Breast epithelium (tissue), 4 donors: ENCODE results near the gene CTNNA3. TPM values are rescaled to one million over a fixed set of nuclear protein-coding genes. Genes with fewer than 3 reads are reported as not detected.

Experiments used
- DNase-seq, 2 donors: peaks; one replicate each; pipeline ENCODE4 v3.0.0-alpha.2; 2019; ENCODE audit warnings: low spot score in 2 of 2
- H3K27ac ChIP-seq, 2 donors: fragments of 200-600 bp; sonication (generic) in 1 of 2; one replicate each; pipeline ENCODE4 v1.5.1; 2016 to 2019; ENCODE audit warnings: mild to moderate bottlenecking in 1 of 2
- H3K27me3 ChIP-seq, 2 donors: fragments of 200-600 bp; sonication (generic) in 1 of 2; one replicate each; pipeline versions ENCODE4 v1.5.1 to v1.6.0; 2017 to 2019; ENCODE audit warnings: control low read depth in 1 of 2, mild to moderate bottlenecking in 1 of 2
- H3K36me3 ChIP-seq: fragments of 200-600 bp; one replicate; pipeline ENCODE4 v1.5.1; 2019
- H3K4me1 ChIP-seq, 2 donors: fragments of 200-600 bp; sonication (generic); one replicate each; pipeline ENCODE4 v1.5.1; 2016 to 2019; ENCODE audit warnings: control low read depth in 1 of 2
- H3K4me3 ChIP-seq, 3 donors: fragments of 200-600 bp; sonication (generic); 1 replicate in 2 of 3; 2 replicates in 1 of 3; pipeline ENCODE4 v1.5.1; 2016 to 2019; ENCODE audit warnings: mild to moderate bottlenecking in 3 of 3, moderate library complexity in 2 of 3
- H3K9me3 ChIP-seq, 2 donors: fragments of 200-600 bp; sonication (generic) in 1 of 2; one replicate each; pipeline ENCODE4 v1.5.1; 2016 to 2019; ENCODE audit warnings: control low read depth in 1 of 2
- POLR2A ChIP-seq: fragments of 450-650 bp; IDR thresholded peaks from one replicate; pipeline ENCODE4 v1.6.1; 2016; ENCODE audit warnings: antibody characterized with exemption, mild to moderate bottlenecking, moderate library complexity
- POLR2AphosphoS5 ChIP-seq, 3 donors: sonication (generic); formaldehyde crosslinking; IDR thresholded peaks; one replicate each; pipeline ENCODE4 v1.6.1; 2017; ENCODE audit warnings: antibody characterized with exemption in 3 of 3
- intact Hi-C: fragments of 100-400 bp; cut with DNase I; formaldehyde crosslinking; loops from one replicate; pipeline ENCODE4 v1.15.1; 2023; ENCODE audit warnings: low total_unique reads
- total RNA-seq, 3 donors: library from RNA; depleted of rRNA; stranded (reverse); fragments of >200 nt; gene quantifications; one replicate each; pipeline ENCODE4 v1.1.0, GENCODE V29; 2016
- TF ChIP-seq, protein P1 (sequence below), 3 donors: fragments of 450-650 bp; IDR thresholded peaks; one replicate each; pipeline ENCODE4 v1.5.1; 2016 to 2017; ENCODE audit warnings: antibody characterized with exemption in 3 of 3, mild to moderate bottlenecking in 3 of 3, moderate library complexity in 3 of 3

Gene CTNNA3
- total RNA-seq, 3 donors from 2014 or later = 0.33 to 1.1 (median 0.59) TPM

DNA sequence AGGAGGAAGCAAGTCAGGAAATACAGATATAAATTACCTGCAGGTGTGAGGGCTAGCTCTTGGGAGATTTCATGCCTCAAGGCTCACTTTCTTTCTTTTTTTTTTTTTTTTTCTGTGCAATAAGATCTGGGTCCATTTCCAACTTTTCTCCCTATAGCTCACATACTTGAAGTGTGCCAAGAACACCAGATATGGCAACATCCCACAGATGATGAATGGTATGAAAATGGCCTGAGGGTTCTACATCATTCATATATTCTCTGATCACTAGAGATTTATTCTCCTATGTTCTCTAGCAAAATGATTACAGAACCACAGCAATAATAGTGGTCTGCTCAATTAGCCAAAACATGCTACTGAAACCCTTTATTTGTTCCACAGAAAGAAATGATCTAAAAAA, 653.0 kb downstream of the CTNNA3 start:
- H3K9me3 ChIP-seq = no peaks in the 10 kb centered on the region
- intact Hi-C loops = no loop called here
- no peak for DNase-seq
- no peaks in the 10 kb centered on the region for H3K4me1 ChIP-seq
- no peak overlapping the region for H3K27ac ChIP-seq
- TF ChIP-seq POLR2A (no peak), POLR2AphosphoS5 (IDR thresholded peaks at IDR 0.05) (no peak)
- TF ChIP-seq, protein P1, sequence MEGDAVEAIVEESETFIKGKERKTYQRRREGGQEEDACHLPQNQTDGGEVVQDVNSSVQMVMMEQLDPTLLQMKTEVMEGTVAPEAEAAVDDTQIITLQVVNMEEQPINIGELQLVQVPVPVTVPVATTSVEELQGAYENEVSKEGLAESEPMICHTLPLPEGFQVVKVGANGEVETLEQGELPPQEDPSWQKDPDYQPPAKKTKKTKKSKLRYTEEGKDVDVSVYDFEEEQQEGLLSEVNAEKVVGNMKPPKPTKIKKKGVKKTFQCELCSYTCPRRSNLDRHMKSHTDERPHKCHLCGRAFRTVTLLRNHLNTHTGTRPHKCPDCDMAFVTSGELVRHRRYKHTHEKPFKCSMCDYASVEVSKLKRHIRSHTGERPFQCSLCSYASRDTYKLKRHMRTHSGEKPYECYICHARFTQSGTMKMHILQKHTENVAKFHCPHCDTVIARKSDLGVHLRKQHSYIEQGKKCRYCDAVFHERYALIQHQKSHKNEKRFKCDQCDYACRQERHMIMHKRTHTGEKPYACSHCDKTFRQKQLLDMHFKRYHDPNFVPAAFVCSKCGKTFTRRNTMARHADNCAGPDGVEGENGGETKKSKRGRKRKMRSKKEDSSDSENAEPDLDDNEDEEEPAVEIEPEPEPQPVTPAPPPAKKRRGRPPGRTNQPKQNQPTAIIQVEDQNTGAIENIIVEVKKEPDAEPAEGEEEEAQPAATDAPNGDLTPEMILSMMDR (IDR thresholded peaks at IDR 0.05) = no peak
- no peak overlapping the region for H3K4me3 ChIP-seq
- no peaks in the 10 kb centered on the region for H3K27me3 ChIP-seq
- no peaks in the 10 kb centered on the region for H3K36me3 ChIP-seq

DNA sequence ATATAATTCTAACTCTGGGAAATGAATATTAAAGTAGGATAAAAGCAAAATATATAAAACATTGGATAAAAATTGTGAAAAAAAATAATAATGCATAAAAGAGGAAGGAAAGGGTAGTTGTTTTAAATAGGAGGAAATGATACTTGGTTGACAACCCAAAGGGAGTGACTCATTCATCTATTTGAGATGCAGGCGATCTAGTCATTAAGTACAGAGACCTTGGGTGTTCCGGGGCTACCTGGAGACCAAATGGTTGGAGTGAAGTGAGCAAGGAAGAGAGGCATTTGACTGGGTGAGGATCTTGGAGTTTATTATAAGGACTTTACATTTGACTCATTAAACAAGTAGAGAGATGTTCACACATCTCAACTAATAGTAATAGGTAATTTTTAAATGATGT, 659.2 kb downstream of the CTNNA3 start:
- TF ChIP-seq, protein P1 (IDR thresholded peaks at IDR 0.05) = no peak
- TF ChIP-seq POLR2AphosphoS5 (IDR thresholded peaks at IDR 0.05) = no peak
- Histone ChIP-seq H3K27me3 (no peaks in the 10 kb centered on the region), H3K36me3 (no peaks in the 10 kb centered on the region), H3K4me3 (no peak overlapping the region), H3K27ac (no peak overlapping the region), H3K9me3 (no peaks in the 10 kb centered on the region), H3K4me1 (no peaks in the 10 kb centered on the region)
- no peak for DNase-seq
- intact Hi-C loops = no loop called here

DNA sequence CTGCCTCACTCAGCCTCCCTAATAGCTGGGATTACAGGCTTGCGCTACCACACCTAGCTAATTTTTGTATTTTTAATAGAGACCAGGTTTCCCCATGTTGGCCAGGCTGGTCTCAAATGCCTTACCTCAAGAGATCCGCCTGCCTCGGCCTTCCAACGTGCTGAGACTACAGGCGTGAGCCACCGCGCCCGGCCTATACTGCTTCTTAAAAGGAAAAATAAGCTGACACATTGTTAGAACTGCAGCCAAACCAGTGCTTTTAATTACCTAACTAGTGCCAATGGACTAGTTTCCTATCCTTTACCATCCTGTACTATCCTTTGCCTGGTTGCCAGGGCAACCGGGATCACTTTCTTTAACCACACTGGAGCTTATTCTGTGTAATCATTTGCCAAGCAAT, 662.1 kb downstream of the CTNNA3 start:
- Histone ChIP-seq H3K27me3 (no peaks in the 10 kb centered on the region), H3K36me3 (no peaks in the 10 kb centered on the region), H3K4me3 (no peak overlapping the region), H3K27ac (no peak overlapping the region), H3K4me1 (no peaks in the 10 kb centered on the region), H3K9me3 (no peaks in the 10 kb centered on the region)
- DNase-seq = no peak
- intact Hi-C loops = no loop called here
- no peak for TF ChIP-seq POLR2A
- TF ChIP-seq, protein P1 (IDR thresholded peaks at IDR 0.05) = no peak
- no peak for TF ChIP-seq POLR2AphosphoS5 (IDR thresholded peaks at IDR 0.05)

DNA sequence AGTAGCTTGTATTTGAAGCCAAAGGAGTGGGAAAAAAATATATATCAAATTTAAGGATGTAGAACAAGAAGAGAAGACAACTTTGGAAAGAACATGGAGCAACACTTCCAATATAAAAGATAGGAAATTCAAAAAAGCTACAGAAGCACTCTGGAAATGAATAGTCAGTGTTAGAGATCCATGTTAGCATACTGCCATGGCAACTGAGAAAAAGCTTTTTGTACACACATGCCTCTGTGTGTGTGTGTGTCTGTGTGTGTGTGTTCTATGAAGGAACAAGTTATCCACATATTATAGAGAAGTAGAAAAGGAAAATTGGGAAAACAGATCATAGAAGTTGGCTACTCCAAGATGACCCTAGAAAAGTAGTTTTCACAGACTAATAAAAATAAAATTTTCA, 673.9 kb downstream of the CTNNA3 start:
- no peaks in the 10 kb centered on the region for H3K36me3 ChIP-seq
- no peaks in the 10 kb centered on the region for H3K4me1 ChIP-seq
- H3K27ac ChIP-seq = no peak overlapping the region
- H3K27me3 ChIP-seq = no peaks in the 10 kb centered on the region
- intact Hi-C loops = no loop called here
- TF ChIP-seq, protein P1 (IDR thresholded peaks at IDR 0.05) = no peak
- TF ChIP-seq POLR2AphosphoS5 (IDR thresholded peaks at IDR 0.05) (no peak), POLR2A (no peak)
- H3K9me3 ChIP-seq = no peaks in the 10 kb centered on the region
- no peak overlapping the region for H3K4me3 ChIP-seq
- DNase-seq = no peak

DNA sequence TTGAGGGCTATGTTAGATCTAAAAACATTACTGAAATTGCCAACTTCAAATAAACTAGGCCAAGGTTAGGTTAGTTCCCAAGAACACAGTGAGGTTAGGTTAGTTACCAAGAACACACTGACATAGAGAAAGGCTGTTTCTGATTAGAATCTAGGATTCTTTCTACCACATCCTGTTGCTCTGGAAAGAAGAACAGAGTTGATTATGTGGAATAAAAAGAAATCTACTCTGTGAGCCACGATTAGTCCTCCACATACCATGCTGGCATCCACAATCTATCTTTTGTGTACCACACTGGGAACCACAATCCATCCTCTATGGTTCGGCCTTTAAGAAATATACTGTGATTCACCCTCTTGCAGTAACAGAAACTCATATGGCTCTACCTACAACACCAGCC, 678.8 kb downstream of the CTNNA3 start:
- no peaks in the 10 kb centered on the region for H3K4me1 ChIP-seq
- H3K4me3 ChIP-seq = no peak overlapping the region
- intact Hi-C loops = no loop called here
- no peak overlapping the region for H3K27ac ChIP-seq
- DNase-seq = no peak
- H3K27me3 ChIP-seq = no peaks in the 10 kb centered on the region
- H3K9me3 ChIP-seq = no peaks in the 10 kb centered on the region
- no peaks in the 10 kb centered on the region for H3K36me3 ChIP-seq
- TF ChIP-seq POLR2A = no peak
- TF ChIP-seq, protein P1 (IDR thresholded peaks at IDR 0.05) = no peak
- no peak for TF ChIP-seq POLR2AphosphoS5 (IDR thresholded peaks at IDR 0.05)
